Tibial nerve (tissue), 4 donors: ENCODE measurements around the gene TMED8. TPM values are rescaled to one million over a fixed set of nuclear protein-coding genes. Genes with fewer than 3 reads are reported as not detected.
A peak's percentile ranks its signal among the peaks of the same experiment; 100 is the strongest.

Experiments
- DNase-seq, 2 donors: peaks; one replicate each; pipeline ENCODE4 v3.0.0-alpha.2; 2019; ENCODE audit warnings: low spot score in 2 of 2
- H3K27ac ChIP-seq, 4 donors: fragments of 200-600 bp; sonication (generic) in 3 of 4; one replicate each; pipeline ENCODE4 v1.5.1; 2017 to 2019; ENCODE audit warnings: mild to moderate bottlenecking in 1 of 4
- H3K27me3 ChIP-seq, 2 donors: fragments of 200-600 bp; sonication (generic) in 1 of 2; one replicate each; pipeline versions ENCODE4 v1.5.1 to v1.6.0; 2017 to 2019
- H3K36me3 ChIP-seq, 3 donors: fragments of 200-600 bp; sonication (generic); one replicate each; pipeline ENCODE4 v1.5.1; 2018 to 2019
- H3K4me1 ChIP-seq, 4 donors: fragments of 200-600 bp; sonication (generic) in 3 of 4; one replicate each; pipeline ENCODE4 v1.5.1; 2017 to 2019
- H3K4me3 ChIP-seq, 4 donors: fragments of 200-600 bp; sonication (generic) in 3 of 4; one replicate each; pipeline ENCODE4 v1.5.1; 2017 to 2019; ENCODE audit warnings: mild to moderate bottlenecking in 1 of 4, moderate library complexity in 1 of 4
- H3K9me3 ChIP-seq, 4 donors: fragments of 200-600 bp; sonication (generic) in 3 of 4; one replicate each; pipeline ENCODE4 v1.5.1; 2017 to 2019
- EP300 ChIP-seq, 2 donors: sonication (generic); formaldehyde crosslinking; IDR thresholded peaks; one replicate each; pipeline ENCODE4 v1.6.1; 2017; ENCODE audit warnings: antibody characterized with exemption in 2 of 2, mild to moderate bottlenecking in 1 of 2
- POLR2A ChIP-seq, 2 donors: fragments of 450-650 bp; IDR thresholded peaks; one replicate each; pipeline ENCODE4 v1.6.1; 2017; ENCODE audit warnings: antibody characterized with exemption in 2 of 2, mild to moderate bottlenecking in 2 of 2, moderate library complexity in 2 of 2
- WGBS, 2 donors: methylation state at CpG; one replicate each; pipeline ENCODE4 v1.1.5; 2018; 5-methylcytosine and 5-hydroxymethylcytosine counted together
- total RNA-seq, 4 donors: library from RNA; depleted of rRNA; stranded (reverse); fragments of >200 nt; gene quantifications; one replicate each; pipeline ENCODE4 v1.1.0, GENCODE V29; 2016
- TF ChIP-seq, protein P1 (sequence below), 5 experiments: fragments of 200-600 bp in 3 of 5; fragments of 450-650 bp in 2 of 5; sonication (generic) in 3 of 5; IDR thresholded peaks; one replicate each; pipeline ENCODE4 v1.5.1; 2016 to 2019; ENCODE audit warnings: antibody characterized with exemption in 5 of 5, mild to moderate bottlenecking in 3 of 5, moderate library complexity in 2 of 5

The TMED8 gene
- total RNA-seq, 4 donors from 2014 or later: 11.7 to 14.0 (median 12.4) TPM

DNA sequence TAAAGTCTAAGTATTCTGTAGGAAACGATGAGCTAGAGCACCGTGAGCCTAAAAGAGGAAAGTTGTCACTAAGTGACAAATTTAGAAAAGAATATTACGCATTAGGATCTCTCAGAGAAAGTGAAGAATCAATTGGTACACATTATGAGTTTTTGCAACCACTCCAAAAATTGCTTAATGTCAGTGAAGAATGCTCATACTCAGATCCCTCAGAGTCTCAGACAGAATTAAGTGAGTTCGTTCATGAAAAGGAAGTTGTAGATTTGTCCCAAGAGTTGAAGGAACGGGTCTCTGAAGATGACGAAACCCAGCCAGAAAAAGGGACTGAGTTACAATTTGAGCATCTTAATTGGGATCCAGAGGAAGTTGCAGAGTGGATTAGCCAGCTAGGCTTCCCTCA, 1.8 kb upstream of the TMED8 start:
- Histone ChIP-seq H3K27ac (no peak overlapping the region), H3K4me1 (peaks cover 0 to 23% (median 0%) of the 10 kb centered on the region in 4 donors), H3K9me3 (no peaks in the 10 kb centered on the region), H3K4me3 (no peak overlapping the region), H3K27me3 (no peaks in the 10 kb centered on the region), H3K36me3 (no peaks in the 10 kb centered on the region)
- TF ChIP-seq, protein P1, sequence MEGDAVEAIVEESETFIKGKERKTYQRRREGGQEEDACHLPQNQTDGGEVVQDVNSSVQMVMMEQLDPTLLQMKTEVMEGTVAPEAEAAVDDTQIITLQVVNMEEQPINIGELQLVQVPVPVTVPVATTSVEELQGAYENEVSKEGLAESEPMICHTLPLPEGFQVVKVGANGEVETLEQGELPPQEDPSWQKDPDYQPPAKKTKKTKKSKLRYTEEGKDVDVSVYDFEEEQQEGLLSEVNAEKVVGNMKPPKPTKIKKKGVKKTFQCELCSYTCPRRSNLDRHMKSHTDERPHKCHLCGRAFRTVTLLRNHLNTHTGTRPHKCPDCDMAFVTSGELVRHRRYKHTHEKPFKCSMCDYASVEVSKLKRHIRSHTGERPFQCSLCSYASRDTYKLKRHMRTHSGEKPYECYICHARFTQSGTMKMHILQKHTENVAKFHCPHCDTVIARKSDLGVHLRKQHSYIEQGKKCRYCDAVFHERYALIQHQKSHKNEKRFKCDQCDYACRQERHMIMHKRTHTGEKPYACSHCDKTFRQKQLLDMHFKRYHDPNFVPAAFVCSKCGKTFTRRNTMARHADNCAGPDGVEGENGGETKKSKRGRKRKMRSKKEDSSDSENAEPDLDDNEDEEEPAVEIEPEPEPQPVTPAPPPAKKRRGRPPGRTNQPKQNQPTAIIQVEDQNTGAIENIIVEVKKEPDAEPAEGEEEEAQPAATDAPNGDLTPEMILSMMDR (IDR thresholded peaks at IDR 0.05): no peak
- TF ChIP-seq EP300 (IDR thresholded peaks at IDR 0.05) (no peak), POLR2A (IDR thresholded peaks at IDR 0.05) (no peak)
- DNase-seq: no peak
- 90 to 91% methylated on average over 6 of the region's 6 CpGs for WGBS, 2 donors

DNA sequence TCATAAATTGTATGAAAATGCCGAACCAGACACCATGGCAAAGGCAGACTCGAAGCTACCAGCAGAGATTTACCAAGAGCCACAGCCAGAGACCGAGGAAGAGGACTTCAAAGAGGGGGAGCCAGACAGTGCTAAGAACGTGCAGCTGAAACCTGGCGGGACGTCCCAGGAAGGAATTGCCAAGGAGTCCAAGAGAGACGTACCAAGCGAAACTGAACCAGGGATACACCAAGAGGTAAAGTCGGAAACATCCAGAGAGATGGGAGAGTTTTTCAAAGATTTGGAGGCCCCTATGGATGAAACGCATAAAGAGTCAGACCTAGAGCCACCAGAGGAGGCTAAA, 579 bp upstream of the TMED8 start:
- 16 to 18% methylated on average over 10 of the region's 10 CpGs for WGBS, 2 donors
- H3K36me3 ChIP-seq: no peaks in the 10 kb centered on the region
- H3K4me1 ChIP-seq: peaks cover 0 to 23% (median 0%) of the 10 kb centered on the region in 4 donors
- H3K27ac ChIP-seq: peak overlapping the region in 1 of 4 donors; percentile 85
- TF ChIP-seq EP300 (IDR thresholded peaks at IDR 0.05) (no peak), POLR2A (IDR thresholded peaks at IDR 0.05) (no peak)
- TF ChIP-seq, protein P1 (IDR thresholded peaks at IDR 0.05): no peak
- H3K4me3 ChIP-seq: peak overlapping the region; percentile 58 to 89 (median 80)
- no peaks in the 10 kb centered on the region for H3K9me3 ChIP-seq
- DNase-seq: no peak
- no peaks in the 10 kb centered on the region for H3K27me3 ChIP-seq

DNA sequence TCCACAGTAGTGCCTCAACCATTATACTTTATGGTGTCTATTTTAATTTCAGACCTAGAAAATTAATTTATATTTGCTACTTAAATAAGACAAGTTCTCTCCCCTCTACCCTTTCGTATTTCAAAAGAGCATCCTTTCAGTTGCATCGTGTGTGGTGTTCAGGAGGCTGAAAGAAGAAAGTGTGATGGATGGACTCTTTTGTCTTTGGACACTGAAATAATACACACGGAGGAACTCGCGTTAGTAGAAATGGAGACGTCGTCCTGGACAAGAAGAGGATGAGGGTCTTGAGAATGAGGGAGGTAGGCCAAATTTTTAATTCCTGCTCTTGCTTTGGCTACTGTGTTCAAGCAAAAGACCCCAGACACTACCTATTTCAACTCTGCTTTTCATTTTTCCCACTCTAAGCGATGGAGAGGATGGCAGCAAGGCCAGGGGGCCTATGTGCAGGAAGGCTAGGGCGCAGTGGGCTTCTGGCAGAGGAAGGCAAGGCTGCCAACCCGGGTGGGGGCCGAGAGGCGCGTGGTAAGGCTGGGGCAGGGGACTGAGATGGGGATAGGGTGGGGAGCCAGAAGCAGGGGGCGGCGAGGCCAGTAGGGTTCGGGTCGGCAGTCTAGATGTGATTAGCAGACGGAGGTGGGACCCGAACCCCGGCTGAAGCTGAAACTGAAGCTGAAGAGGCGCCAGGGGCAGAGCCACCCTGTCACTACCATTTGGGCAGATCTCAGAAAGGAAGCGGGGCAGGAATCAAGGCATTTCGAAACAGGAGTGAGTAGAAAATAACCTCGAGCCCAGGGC, 722 bp downstream of the TMED8 start:
- 9 to 11% methylated on average over 23 to 24 of the region's 24 CpGs for WGBS, 2 donors
- peak in 1 of 2 donors; percentile 9 for DNase-seq
- H3K4me3 ChIP-seq: peak overlapping the region; percentile 58 to 89 (median 80)

DNA sequence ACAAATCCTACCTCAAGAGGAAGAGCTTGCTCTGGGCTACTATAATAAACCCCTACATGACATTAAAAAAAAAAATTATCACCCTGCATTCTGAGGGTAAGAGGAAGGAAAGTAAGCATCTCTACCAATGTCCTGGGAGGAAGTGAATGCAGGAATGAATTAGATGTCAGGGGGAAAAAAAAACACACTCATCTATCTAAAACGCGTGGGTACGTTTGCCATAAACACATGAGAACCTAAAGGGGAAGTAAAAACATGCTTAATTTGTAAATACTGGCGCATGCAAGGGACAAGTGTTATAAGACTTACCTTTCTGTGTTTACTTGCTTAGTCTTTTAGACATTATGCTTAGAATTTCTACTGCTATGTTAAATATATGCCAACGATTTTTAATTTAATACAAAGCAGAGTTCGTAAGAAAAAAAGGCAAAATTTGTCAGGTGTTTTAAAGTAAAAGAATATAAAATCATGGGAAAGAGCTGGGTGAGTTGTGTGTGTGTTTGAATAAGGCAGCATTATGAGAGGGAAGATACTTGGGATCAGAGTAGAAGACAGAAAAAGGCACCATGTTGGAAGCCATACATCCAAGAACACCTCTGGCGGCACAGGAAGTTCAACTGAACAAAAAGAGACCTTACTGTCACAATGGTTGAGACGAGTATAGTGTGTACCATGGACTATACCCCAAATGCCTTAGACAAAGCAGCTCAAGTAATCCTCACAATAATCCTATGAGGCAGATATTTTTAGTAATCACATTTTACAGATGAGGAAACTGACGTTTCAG, 1.5 kb downstream of the TMED8 start:
- Histone ChIP-seq H3K36me3 (no peaks in the 10 kb centered on the region), H3K4me3 (peak overlapping the region in 2 of 4 donors; percentile 84 to 89), H3K27ac (peak overlapping the region in 1 of 4 donors; percentile 87), H3K9me3 (no peaks in the 10 kb centered on the region), H3K4me1 (peaks cover 0 to 27% (median 0%) of the 10 kb centered on the region in 4 donors), H3K27me3 (no peaks in the 10 kb centered on the region)
- DNase-seq: no peak
- TF ChIP-seq EP300 (IDR thresholded peaks at IDR 0.05): no peak
- TF ChIP-seq, protein P1 (IDR thresholded peaks at IDR 0.05): no peak
- no peak for TF ChIP-seq POLR2A (IDR thresholded peaks at IDR 0.05)
- WGBS, 2 donors: 73 to 78% methylated on average over 9 of the region's 9 CpGs

More for the DNA sequence above, 722 bp downstream of the TMED8 start:
- Histone ChIP-seq H3K36me3 (no peaks in the 10 kb centered on the region), H3K9me3 (no peaks in the 10 kb centered on the region), H3K4me1 (peaks cover 0 to 27% (median 0%) of the 10 kb centered on the region in 4 donors), H3K27me3 (no peaks in the 10 kb centered on the region), H3K27ac (peak overlapping the region; percentile 21 to 87 (median 82))
- TF ChIP-seq EP300 (IDR thresholded peaks at IDR 0.05) (no peak), POLR2A (IDR thresholded peaks at IDR 0.05) (no peak)
- TF ChIP-seq, protein P1 (IDR thresholded peaks at IDR 0.05): no peak
